Activated T-cell treated with anti-CD3 and anti-CD28 coated beads for 1 hour (primary cell): ENCODE data around the gene INO80.
"Not testable (repeated sequence)": the region's sequence is repeated elsewhere in the genome, so short reads cannot be mapped to it uniquely, and the experiment has no call there.

Experiments used
- DNase-seq: peaks from one replicate; pipeline ENCODE4 v3.0.0-alpha.2; 2020; ENCODE audit warnings: low read depth

The INO80 gene

GRCh38 chr15:40961740-40962139 lies 154.3 kb downstream of the INO80 start:
- not testable (repeated sequence) for DNase-seq

DNA sequence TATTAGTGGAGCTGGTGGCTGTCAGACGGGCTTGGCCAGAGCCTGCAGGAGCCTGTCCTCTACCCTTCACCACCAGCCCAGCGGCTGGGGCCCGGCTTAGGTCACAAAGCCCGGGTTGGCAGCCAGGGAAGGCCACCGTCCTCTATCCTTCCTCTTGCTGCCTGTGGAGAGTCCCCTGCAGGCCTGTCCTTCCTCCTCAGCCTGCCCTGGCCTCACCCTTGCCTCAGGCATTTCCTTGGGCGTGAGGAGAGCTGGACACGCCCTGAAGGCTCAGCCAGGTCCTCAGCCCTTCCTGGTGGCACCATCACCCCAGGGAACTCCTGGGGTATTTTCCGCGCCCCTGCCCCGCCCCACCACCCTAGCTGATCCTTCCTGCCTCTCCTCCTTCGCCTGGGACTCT lies 155.2 kb downstream of the INO80 start:
- no peak for DNase-seq

GRCh38 chr15:40960151-40960885 lies 155.8 kb downstream of the INO80 start:
- DNase-seq: no peak

DNA sequence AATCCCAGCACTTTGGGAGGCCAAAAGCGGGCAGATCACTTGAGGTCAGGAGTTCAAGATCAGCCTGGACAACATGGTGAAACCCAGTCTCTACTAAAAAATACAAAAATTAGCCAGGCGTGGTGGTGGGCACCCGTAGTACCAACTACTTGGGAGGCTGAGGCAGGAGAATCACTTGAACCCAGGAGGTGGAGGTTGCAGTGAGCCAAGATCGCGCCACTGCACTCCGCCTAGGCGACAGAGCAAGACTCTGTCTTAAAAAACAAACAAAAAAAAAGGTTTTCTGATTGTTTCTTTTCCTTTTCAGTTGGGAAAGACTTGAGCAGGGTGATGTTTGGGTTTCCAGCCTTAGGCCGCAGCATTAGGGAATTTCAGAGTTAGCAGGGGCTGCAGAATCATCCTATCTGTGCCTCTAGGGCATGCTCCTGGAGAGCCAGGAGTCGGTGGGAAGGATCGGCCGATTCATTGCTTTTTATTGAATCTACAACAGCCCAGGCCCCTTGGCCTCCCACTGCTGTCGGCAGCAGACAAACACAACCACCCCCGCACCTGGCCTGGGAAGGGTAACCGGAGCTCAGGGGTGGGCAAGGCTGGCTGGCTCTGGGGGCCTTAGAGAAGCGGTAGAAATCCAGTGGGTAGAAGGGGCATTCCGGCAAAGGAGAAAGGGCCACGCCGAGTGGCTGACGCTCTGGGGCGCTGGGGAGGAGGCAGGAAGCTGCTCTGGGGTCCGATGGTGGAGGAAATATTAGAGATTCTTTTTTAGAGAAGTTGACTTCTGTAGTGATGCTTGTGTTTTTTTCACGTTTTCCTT lies 156.5 kb downstream of the INO80 start:
- no peak for DNase-seq

GRCh38 chr15:40958723-40959122 lies 157.4 kb downstream of the INO80 start:
- DNase-seq: no peak

GRCh38 chr15:40958146-40958545 lies 157.9 kb downstream of the INO80 start:
- no peak for DNase-seq

DNA sequence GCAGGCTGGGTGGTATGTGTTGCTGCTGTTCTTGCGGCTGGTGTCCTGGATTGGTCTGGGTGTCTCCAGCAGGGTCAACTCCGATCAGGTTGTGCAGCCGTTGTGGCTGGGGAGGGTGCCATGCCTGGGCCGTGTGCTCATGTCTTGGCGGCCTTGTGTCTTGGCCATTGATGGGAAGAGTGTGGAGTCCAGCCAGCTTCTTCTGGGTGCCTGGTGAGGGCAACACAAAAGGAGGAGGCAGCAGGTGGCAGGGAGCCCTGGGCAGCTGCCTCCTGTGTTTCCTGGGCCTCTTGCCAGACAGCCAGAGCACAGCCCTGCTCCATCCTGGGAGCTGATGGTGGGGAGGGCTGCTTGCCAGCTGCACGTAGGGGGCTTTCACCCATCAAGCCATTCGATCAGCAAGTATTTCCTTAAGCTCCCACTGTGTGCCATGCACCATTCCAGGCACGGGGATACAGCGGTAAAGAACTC lies 158.5 kb downstream of the INO80 start:
- no peak for DNase-seq

DNA sequence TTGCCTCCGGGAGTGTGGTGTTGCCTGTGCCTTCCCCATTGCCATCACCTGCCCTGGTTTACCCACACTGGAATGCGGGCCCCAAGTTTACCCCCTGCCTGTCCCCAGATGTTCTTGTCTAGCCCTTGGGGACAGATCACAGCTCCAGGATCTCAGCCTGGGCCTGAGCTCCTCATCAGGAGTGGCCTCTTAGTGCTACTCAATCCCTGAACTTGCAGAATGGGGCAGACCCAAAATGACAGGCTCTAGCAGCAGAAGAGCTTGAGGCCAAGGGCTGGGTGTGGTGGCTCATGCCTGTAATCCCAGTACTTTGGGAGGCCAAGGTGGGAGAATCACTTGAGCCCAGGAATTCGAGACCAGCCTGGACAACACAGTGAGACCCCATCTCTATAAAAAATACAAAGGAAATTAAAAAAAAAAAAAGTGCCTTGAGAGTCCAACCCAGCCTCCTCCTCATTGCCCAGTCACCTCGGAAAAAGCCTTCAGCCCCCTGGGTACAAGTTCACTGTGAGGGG lies 159.0 kb downstream of the INO80 start:
- no peak for DNase-seq

GRCh38 chr15:40956541-40956982 lies 159.5 kb downstream of the INO80 start:
- DNase-seq: no peak

DNA sequence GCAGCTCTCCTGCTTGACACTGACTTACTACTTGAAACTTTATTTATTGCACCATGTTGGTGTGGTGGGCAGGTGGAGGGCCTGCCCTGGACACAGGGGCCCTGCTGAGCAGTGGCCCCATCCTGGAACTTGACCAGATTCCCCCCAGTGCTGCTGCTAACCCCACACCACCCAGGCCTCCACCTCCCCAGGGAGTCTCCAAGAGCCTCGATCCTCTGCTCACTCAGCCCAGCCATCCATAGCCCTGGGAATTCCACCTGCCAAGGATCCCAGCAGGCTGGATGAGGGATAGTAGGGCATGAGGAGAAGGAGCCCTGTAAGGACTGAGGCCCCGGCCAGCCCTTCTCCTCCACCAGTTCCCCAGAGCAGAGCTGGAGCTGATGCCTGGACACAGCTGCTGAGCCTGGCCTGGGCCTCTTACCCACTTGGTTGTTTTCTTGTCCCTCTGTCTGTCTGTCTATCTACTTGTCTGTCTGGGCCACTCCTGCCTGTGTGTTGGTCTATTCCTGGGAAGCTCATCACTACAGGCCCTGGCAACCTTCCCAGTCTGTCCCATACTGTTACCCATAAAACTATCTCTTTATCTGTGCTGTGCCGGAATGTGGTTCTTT lies 160.0 kb downstream of the INO80 start:
- DNase-seq: no peak

GRCh38 chr15:40955141-40955903 lies 160.8 kb downstream of the INO80 start:
- DNase-seq: no peak

DNA sequence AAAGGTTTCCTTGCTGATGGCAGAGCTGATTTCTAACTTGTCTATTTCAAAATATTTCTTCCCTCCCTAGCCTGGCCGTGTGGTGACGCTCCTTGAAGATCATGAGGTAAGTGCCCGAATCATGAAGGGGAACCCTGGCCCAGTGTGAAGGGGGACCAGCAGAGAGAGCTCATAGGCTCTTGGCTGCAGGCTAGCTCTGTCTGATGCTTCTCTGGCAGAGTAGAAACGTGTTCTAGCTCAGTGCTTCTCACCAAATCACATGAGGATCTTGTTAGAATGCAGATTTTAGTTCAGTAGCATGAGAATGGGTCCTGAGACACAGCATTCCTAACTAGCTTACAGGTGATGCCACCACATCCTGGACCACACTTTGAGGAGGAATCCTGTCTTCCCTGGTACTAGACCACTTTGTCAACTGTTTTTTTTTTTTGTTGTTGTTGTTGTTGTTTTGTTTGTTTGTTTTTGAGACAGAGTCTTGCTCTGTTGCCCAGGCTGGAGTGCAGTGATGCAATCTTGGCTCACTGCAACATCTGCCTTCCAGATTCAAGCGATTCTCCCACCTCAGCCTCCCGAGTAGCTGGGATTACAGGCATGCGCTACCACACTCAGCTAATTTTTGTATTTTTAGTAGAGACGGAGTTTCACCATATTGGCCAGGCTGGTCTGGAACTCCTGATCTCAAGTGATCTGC lies 161.8 kb downstream of the INO80 start:
- DNase-seq: not testable (repeated sequence)

DNA sequence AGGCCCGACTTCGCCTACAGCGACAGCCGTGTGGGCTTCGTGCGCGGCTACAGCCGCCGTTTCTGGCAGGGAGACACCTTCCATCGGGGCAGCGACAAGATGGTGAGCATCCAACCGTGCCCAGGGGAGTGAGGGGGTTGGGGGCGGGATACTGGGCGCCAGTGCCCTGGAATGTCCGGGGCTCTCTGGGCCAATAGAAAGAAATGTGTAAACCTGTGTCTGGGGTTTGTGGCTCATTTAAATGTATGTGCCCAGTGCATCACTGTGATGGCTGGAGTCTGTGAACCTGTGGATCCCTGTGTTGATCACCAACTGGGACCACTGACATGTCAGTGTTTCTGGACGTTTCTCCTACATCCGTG lies 162.4 kb downstream of the INO80 start:
- no peak for DNase-seq

GRCh38 chr15:40952901-40953712 lies 163.0 kb downstream of the INO80 start, which contains the start of gene CHAC1:
CHAC1 (plus strand) TSS chr15:40953471; CDS start chr15:40953584, 113 bp downstream.
- DNase-seq: peak; percentile 87

GRCh38 chr15:40952301-40952900 lies 163.7 kb downstream of the INO80 start:
- no peak for DNase-seq

DNA sequence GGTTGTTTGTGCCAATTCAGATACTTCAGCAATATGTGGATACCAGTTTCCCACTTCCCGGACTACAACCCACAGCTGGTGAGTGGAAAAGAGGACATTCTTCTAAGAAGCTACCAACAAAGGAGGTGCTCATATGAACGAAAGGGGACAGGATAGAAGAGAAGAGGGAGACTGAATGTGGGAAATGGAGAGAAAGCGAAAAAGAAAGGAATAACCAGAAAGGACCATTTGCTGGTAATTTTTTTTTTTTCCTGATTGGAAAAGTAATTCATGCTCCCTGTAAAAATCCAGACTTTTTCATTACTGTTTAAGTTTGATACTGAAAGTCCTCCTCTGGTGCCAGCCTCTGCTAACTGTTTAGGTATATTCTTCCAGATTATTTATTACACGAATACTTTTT lies 164.3 kb downstream of the INO80 start:
- no peak for DNase-seq

- no peak for DNase-seq
These were observed 166.3 kb downstream of the INO80 start for GRCh38 chr15:40949756-40950207.

DNA sequence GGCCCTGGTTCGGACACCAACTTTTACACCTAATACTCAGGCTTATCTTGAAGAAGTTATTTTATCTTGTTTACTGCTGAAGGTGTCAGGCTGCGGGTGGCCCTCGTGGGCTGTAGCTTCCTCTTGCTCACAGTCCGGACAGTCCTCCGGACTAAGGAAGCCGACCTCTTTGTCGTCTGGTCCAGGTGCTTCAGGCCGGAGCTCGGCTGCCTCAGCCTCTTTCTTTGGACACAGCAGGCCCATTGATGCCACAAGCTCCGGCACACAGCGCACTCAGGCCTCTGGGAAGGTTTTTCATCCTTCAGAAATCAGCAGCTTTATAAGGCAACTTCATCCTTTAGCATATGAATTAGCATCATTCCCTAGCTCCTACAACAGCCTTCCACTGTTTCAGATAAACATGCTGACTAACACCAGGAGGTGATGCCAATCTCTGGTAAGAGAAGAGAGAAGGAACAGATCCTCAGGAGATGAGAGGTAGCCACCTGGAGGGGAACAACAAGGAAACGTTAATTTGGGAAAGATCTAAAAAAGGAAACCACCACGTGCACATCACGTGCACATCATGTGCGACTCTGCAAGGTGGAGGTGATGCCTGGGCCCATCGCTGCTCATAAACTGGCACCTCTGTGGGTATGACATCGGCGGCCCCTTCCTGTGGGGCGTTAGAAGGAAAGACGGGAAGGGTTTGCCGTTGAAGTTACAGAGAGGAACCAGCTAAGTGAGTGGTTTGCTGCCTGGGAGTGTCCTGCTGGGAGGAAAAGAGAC lies 167.2 kb downstream of the INO80 start:
- DNase-seq: no peak
